NB4 (cell line): ENCODE measurements around the gene STARD13.

Source experiments
- POLR2A ChIP-seq: IDR thresholded peaks from 2 replicates; pipeline ENCODE4 v1.6.1; 2011; ENCODE audit warnings: mild to moderate bottlenecking; ENCODE audit not compliant: insufficient read length; ENCODE audit errors: extremely low read depth
- TF ChIP-seq, protein P1 (sequence below): IDR thresholded peaks from one replicate; pipeline ENCODE4 v1.5.1; 2012; ENCODE audit warnings: low read depth, low read length

DNA sequence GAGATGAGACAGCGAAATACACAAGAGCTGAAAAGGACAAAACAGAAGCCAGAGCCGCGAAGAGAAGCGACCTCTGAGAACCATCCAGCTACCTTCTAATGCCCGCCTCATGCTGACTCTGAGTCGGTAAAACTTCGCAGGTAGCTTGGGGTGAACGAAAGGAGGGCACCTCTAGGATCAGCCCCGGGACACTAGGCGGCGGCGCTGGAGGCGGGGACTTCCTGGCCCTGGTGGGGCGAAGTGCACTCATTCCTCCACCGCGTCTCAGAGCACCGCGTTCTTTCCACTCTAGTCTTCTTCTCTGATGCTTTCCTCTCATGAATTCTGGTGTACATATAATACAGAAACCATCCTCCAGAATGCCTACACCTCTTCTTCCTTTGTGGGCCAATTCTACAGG lies 219.2 kb downstream of the STARD13 start:
- TF ChIP-seq, protein P1, sequence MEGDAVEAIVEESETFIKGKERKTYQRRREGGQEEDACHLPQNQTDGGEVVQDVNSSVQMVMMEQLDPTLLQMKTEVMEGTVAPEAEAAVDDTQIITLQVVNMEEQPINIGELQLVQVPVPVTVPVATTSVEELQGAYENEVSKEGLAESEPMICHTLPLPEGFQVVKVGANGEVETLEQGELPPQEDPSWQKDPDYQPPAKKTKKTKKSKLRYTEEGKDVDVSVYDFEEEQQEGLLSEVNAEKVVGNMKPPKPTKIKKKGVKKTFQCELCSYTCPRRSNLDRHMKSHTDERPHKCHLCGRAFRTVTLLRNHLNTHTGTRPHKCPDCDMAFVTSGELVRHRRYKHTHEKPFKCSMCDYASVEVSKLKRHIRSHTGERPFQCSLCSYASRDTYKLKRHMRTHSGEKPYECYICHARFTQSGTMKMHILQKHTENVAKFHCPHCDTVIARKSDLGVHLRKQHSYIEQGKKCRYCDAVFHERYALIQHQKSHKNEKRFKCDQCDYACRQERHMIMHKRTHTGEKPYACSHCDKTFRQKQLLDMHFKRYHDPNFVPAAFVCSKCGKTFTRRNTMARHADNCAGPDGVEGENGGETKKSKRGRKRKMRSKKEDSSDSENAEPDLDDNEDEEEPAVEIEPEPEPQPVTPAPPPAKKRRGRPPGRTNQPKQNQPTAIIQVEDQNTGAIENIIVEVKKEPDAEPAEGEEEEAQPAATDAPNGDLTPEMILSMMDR: no peak
- no peak for TF ChIP-seq POLR2A
